Stomach (tissue), 9 donors: Measurements from ENCODE around the gene ZNF683. TPM values are rescaled to one million over a fixed set of nuclear protein-coding genes. Genes with fewer than 3 reads are reported as not detected.

ENCODE experiments used
- DNase-seq, 2 donors: peaks; one replicate each; pipeline versions ENCODE4 v3.0.0 to v3.0.0-alpha.2; 2013 to 2019
- H3K27ac ChIP-seq, 5 donors: fragments of 200-600 bp in 4 of 5; sonication (generic) in 4 of 5; one replicate each; pipeline ENCODE4 v1.5.1; 2013 to 2019; ENCODE audit warnings: mild to moderate bottlenecking in 1 of 5, moderate library complexity in 1 of 5
- H3K27me3 ChIP-seq, 3 donors: fragments of 200-600 bp; sonication (generic); one replicate each; pipeline ENCODE4 v1.5.1; 2017 to 2019; ENCODE audit warnings: mixed run types in 1 of 3
- H3K36me3 ChIP-seq, 4 donors: fragments of 200-600 bp; sonication (generic); 1 replicate in 3 of 4; 2 replicates in 1 of 4; pipeline ENCODE4 v1.5.1; 2016 to 2019
- H3K4me1 ChIP-seq, 4 donors: fragments of 200-600 bp; sonication (generic); one replicate each; pipeline ENCODE4 v1.5.1; 2016 to 2019
- H3K4me3 ChIP-seq, 4 donors: fragments of 200-600 bp; sonication (generic) in 3 of 4; one replicate each; pipeline ENCODE4 v1.5.1; 2016 to 2019; ENCODE audit warnings: mild to moderate bottlenecking in 1 of 4
- H3K9me3 ChIP-seq, 4 donors: fragments of 200-600 bp; sonication (generic); one replicate each; pipeline ENCODE4 v1.5.1; 2016 to 2019
- EP300 ChIP-seq: sonication (generic); formaldehyde crosslinking; IDR thresholded peaks from one replicate; pipeline ENCODE4 v1.6.1; 2017; ENCODE audit warnings: antibody characterized with exemption
- POLR2A ChIP-seq, 4 donors: fragments of 450-650 bp; IDR thresholded peaks; one replicate each; pipeline ENCODE4 v1.6.1; 2016; ENCODE audit warnings: antibody characterized with exemption in 4 of 4, control low read depth in 2 of 4, mild to moderate bottlenecking in 1 of 4, moderate library complexity in 1 of 4
- POLR2AphosphoS5 ChIP-seq, 3 donors: sonication (generic); formaldehyde crosslinking; IDR thresholded peaks; one replicate each; pipeline ENCODE4 v1.6.1; 2016; ENCODE audit warnings: antibody characterized with exemption in 3 of 3
- WGBS, 5 donors: extraction: QIAGEN DNeasy Blood & Tissue Kit in 3 of 5; methylation state at CpG; one replicate each; pipeline versions ENCODE4 v1.1.5 to v1.1.7; 2013 to 2018; 5-methylcytosine and 5-hydroxymethylcytosine counted together
- intact Hi-C: fragments of 100-400 bp; cut with DNase I; formaldehyde crosslinking; loops from one replicate; pipeline ENCODE4 v1.15.1; 2023; ENCODE audit warnings: low total_unique reads
- polyA plus RNA-seq, 3 donors: library from polyadenylated mRNA; stranded (reverse); fragments of 200-250 nt; gene quantifications; one replicate each; pipeline ENCODE4 v1.2.3, GENCODE V29; 2013
- total RNA-seq, 5 donors: library from RNA; depleted of rRNA; stranded (reverse); fragments of >200 nt; gene quantifications; one replicate each; pipeline versions ENCODE4 v1.1.0 to v1.2.3, GENCODE V29; 2014 to 2016
- TF ChIP-seq, protein P1 (sequence below), 7 experiments: fragments of 450-650 bp in 4 of 7; fragments of 200-600 bp in 3 of 7; sonication (generic) in 3 of 7; IDR thresholded peaks; one replicate each; pipeline ENCODE4 v1.5.1; 2016 to 2019; ENCODE audit warnings: antibody characterized with exemption in 7 of 7, control low read depth in 2 of 7, mild to moderate bottlenecking in 1 of 7
- donor health status: healthy with polysubstance abuse.
- donor health status: Bipolar disorder and iron deficiency.
- donor health status: healthy.

Gene ZNF683
- total and polyA plus RNA-seq, 8 donors: 0.25 to 3.6 (median 0.90) TPM; not detected in 4

DNA sequence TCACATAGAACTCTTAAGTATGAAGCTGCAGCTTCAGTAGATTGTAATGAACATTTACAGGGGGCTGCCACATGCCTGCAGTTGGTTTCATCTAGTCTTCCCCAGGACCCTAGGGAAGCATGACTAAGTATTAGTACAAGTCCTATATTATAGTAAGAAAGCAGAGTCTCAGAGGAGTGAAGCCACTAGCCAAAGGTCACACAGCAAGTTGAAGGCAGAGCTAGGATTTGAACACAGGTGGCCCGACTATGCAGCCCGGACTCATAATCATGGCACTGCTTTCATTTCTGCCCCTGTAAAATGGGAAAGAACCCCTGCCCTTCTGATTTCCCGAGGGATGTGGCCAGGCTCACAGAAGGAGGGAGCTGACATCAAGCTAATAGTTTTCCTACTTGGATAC is 10.2 kb downstream of the ZNF683 start:
- TF ChIP-seq POLR2AphosphoS5 (IDR thresholded peaks at IDR 0.05): no peak
- no peak for TF ChIP-seq EP300
- TF ChIP-seq, protein P1, sequence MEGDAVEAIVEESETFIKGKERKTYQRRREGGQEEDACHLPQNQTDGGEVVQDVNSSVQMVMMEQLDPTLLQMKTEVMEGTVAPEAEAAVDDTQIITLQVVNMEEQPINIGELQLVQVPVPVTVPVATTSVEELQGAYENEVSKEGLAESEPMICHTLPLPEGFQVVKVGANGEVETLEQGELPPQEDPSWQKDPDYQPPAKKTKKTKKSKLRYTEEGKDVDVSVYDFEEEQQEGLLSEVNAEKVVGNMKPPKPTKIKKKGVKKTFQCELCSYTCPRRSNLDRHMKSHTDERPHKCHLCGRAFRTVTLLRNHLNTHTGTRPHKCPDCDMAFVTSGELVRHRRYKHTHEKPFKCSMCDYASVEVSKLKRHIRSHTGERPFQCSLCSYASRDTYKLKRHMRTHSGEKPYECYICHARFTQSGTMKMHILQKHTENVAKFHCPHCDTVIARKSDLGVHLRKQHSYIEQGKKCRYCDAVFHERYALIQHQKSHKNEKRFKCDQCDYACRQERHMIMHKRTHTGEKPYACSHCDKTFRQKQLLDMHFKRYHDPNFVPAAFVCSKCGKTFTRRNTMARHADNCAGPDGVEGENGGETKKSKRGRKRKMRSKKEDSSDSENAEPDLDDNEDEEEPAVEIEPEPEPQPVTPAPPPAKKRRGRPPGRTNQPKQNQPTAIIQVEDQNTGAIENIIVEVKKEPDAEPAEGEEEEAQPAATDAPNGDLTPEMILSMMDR (IDR thresholded peaks at IDR 0.05): no peak
- TF ChIP-seq POLR2A (IDR thresholded peaks at IDR 0.05): no peak
- H3K9me3 ChIP-seq: no peaks in the 10 kb centered on the region
- no peaks in the 10 kb centered on the region for H3K36me3 ChIP-seq
- WGBS, 5 donors: 92 to 96% (median 94%) methylated on average over 3 of the region's 3 CpGs
- no peak for DNase-seq
- H3K27ac ChIP-seq: no peak overlapping the region
- intact Hi-C loops: no loop called here
- H3K4me3 ChIP-seq: no peak overlapping the region
- H3K4me1 ChIP-seq: peaks cover 12 to 43% (median 15%) of the 10 kb centered on the region in 4 donors
- H3K27me3 ChIP-seq: peaks cover 17 to 89% (median 18%) of the 10 kb centered on the region in 3 donors

DNA sequence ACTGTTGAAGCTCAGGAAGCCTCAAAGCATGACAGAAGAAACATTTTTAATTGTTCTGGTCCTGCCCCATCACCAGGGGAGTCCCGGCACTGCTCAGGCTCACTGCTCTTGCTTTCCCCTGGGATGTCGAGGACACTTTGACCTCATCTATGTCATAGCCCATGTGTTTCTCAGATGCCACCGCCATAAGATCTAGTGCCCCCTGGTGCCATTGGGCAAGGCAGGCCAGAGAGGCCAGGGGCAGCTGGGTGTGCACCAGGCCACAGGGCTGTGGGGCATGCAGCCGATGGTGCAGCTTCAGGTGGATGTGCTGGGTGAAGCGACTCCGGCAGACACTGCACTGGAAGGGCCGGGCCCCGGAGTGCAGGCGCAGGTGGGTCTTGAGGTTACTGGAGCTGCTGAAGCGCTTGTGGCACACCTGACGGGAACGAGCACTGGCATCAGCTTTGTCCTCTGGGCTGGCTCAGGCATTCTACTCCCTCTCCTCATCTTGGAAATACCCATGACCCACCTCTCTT is 10.9 kb downstream of the ZNF683 start:
- peaks cover 12 to 50% (median 15%) of the 10 kb centered on the region in 4 donors for H3K4me1 ChIP-seq
- H3K4me3 ChIP-seq: no peak overlapping the region
- TF ChIP-seq POLR2AphosphoS5 (IDR thresholded peaks at IDR 0.05): no peak
- no peaks in the 10 kb centered on the region for H3K9me3 ChIP-seq
- peaks cover 15 to 89% (median 18%) of the 10 kb centered on the region in 3 donors for H3K27me3 ChIP-seq
- H3K27ac ChIP-seq: no peak overlapping the region
- no peaks in the 10 kb centered on the region for H3K36me3 ChIP-seq
- DNase-seq: no peak
- 83 to 92% (median 87%) methylated on average over 10 to 12 of the region's 12 CpGs for WGBS, 5 donors
- intact Hi-C loops: no loop called here

DNA sequence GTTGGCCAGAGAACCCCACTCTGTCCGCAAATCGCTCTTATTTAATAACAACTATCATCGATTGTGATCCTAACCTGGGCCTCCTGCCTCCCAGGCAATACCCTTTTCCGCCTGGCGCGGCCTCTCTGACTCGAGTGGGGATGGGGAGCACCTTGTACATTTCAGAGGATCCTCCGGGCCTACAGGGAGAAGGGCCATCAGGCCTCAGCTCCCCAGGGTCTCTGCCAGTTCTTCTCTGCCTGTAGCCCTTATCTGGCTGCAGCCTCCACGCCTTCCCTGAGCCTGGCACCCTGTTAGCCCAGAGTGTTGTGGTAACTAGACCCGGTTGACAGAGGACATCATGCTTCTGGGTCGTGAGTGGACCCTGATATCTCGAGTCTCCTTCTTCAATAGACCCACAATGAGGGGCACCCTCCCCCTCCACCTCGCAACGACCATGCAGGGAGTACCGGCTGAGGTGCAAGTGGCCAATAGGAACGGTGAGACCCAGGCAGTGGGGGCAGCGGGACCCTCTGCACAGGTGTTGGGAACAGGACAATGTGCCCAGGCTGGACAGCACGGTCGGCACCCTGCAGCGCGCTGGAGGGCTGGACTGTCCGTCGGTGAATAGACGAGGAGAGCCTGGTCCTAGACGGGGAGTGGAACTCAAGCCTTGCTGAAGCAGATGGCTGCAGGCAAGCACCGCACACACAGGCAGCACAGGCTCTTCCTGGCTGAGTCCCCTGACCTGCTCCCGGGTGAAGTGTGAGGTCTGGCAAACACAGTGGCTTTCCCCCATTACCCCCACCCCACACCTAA is 11.5 kb downstream of the ZNF683 start:
- Histone ChIP-seq H3K27ac (no peak overlapping the region), H3K4me3 (peak overlapping the region; percentile 28 to 39 (median 35)), H3K27me3 (peaks cover 15 to 91% (median 18%) of the 10 kb centered on the region in 3 donors), H3K9me3 (no peaks in the 10 kb centered on the region), H3K36me3 (no peaks in the 10 kb centered on the region), H3K4me1 (peaks cover 12 to 50% (median 15%) of the 10 kb centered on the region in 4 donors)
- WGBS, 5 donors: 52 to 59% (median 56%) methylated on average over 17 to 27 of the region's 27 CpGs
- intact Hi-C loops: no loop called here
- DNase-seq: no peak
- TF ChIP-seq EP300: no peak
- TF ChIP-seq POLR2AphosphoS5 (IDR thresholded peaks at IDR 0.05): no peak
- no peak for TF ChIP-seq POLR2A (IDR thresholded peaks at IDR 0.05)
- TF ChIP-seq, protein P1 (IDR thresholded peaks at IDR 0.05): no peak

DNA sequence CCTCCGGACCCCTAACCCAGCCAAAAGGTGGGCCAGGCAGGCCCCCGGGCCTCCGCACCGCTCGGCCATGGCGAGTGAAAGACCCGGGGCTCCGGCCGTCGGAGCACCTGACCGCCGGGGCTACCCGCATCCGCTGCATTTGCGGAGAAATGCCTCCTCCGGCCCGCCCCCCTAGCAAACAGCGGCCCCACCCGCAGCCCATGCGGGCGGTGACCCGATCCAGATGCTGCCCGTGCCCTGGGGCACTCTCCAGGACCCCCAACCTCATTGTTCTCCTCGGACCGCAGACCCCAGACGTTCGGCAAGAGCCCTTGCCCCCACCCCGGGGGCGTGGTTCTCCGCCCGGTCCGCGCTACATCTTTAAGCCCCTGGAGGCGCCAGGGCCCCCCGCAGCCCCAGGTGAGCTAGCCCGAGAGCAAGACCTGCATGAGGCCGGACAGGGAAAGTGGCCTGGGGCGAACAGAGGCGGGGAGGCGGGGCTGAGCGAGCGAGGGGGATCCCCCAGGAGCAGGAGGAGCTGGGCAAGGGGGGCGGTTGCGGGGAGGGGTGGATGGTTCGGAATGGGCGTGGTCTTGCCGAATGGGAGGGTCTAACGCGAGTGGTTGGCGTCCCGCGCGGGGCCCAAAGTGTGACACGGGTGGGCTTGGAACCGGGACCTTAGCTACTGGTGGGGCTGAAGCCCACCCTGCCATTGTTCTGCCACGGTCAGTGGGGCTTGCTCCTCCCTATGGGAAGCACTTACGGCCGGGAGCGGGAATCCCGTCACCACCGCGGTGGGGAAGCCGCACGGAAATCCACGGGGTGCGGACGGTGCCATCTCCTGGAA is 12.4 kb downstream of the ZNF683 start:
- peaks cover 12 to 50% (median 15%) of the 10 kb centered on the region in 4 donors for H3K4me1 ChIP-seq
- TF ChIP-seq POLR2AphosphoS5 (IDR thresholded peaks at IDR 0.05) (no peak), EP300 (no peak), POLR2A (IDR thresholded peaks at IDR 0.05) (no peak)
- TF ChIP-seq, protein P1 (IDR thresholded peaks at IDR 0.05): no peak
- intact Hi-C loops: no loop called here
- H3K27ac ChIP-seq: no peak overlapping the region
- DNase-seq: peak in 1 of 2 donors; percentile 63
- peaks cover 15 to 98% (median 18%) of the 10 kb centered on the region in 3 donors for H3K27me3 ChIP-seq
- H3K9me3 ChIP-seq: no peaks in the 10 kb centered on the region
- peak overlapping the region; percentile 28 to 39 (median 35) for H3K4me3 ChIP-seq
- WGBS, 5 donors: 3 to 6% (median 3%) methylated on average over 48 to 67 of the region's 67 CpGs
- no peaks in the 10 kb centered on the region for H3K36me3 ChIP-seq
